ENCODE results near the gene SNAPC4. TPM values are rescaled to one million over a fixed set of nuclear protein-coding genes. Genes with fewer than 3 reads are reported as not detected.
A peak's percentile ranks its signal among the peaks of the same experiment; 100 is the strongest.

Gene SNAPC4
- total RNA-seq, 2 experiments from 2014 or later: 9.4 to 10.8 TPM

GRCh38 chr9:136438548-136439480 lies 38.8 kb upstream of the SNAPC4 start:
- peak; percentile 59 for DNase-seq
- H3K27ac Mint-ChIP-seq: peak overlapping the region; percentile 85
- H3K36me3 Mint-ChIP-seq (ENCODE audit: low read depth): peaks cover 13% of the 10 kb centered on the region
- H3K4me3 Mint-ChIP-seq: peak overlapping the region; percentile 82
- ChIA-PET POLR2A (no interaction called here), CTCF (interaction anchor here (0.7 to 0.8 kb wide), 2 partner anchors 15 to 32 kb away, joined by 3 read pairs; no protein-coding TSS in a partner anchor)
- peaks cover 26% of the 10 kb centered on the region for H3K4me1 Mint-ChIP-seq
- no peaks in the 10 kb centered on the region for H3K9me3 Mint-ChIP-seq
- H3K27me3 Mint-ChIP-seq: no peaks in the 10 kb centered on the region

DNA sequence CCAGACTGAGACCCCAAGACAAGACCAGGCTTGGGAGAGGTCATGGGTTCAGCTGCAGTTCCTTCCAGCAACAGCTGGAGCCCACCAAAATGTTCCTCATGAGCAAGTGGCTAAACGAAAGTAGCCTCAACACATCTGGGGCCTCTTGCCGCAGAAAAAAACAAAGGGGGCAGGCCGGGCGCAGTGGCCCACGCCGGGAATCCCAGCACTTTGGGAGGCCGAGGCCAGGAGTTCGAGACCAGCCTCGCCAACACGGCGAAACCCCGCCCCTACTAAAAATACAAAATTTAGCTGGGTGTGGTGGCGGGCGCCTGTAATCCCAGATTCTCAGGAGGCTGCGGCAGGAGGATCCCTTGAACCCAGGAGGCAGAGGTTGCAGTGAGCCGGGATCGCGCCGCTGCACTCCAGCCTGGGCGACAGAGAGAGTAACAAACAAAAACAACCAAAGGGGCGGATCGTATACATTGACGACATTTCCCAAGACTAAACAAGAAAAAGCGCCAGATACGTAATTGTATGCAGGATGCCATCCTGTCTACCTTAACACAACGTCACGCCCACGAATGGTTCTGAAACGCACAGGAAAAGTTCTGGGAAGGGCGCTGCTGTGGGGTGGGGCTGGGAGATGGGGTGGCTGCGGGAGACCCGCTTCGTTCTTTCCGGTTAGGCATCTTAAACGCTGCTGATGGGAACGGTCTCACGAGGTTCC lies 38.0 kb upstream of the SNAPC4 start:
- DNase-seq: peak; percentile 12
- Mint-ChIP-seq H3K27me3 (no peaks in the 10 kb centered on the region), H3K4me1 (peaks cover 26% of the 10 kb centered on the region), H3K9me3 (no peaks in the 10 kb centered on the region), H3K36me3 (ENCODE audit: low read depth) (peaks cover 9% of the 10 kb centered on the region), H3K27ac (peak overlapping the region; percentile 85), H3K4me3 (peak overlapping the region; percentile 82)
- POLR2A ChIA-PET: no interaction called here
- CTCF ChIA-PET: interaction anchor here (0.7 kb wide), 1 partner anchor 15 kb away, joined by 3 read pairs; no protein-coding TSS in a partner anchor

DNA sequence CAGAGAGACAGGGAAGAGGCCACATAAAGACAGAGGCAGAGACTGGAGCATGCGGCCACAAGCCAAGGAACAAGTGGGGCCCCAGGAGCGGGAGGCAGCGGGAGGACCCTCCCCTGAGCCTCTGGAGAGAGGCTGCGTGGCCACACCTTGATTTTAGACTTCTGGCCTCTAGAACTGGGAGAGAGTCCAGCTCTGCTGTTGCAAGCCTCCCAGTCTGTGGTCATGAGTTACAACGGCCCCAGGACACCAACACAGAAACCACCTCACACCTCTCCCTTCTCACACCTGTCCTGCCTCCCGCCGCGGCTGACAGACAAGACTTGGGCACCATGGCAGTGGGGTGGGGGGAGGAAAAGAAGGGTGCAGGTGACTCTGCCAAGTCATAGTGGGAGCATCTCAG lies 37.5 kb upstream of the SNAPC4 start:
- Mint-ChIP-seq H3K27ac (peak overlapping the region; percentile 13), H3K9me3 (no peaks in the 10 kb centered on the region), H3K4me3 (peak overlapping the region; percentile 82), H3K27me3 (no peaks in the 10 kb centered on the region), H3K36me3 (ENCODE audit: low read depth) (peaks cover 3% of the 10 kb centered on the region), H3K4me1 (peaks cover 26% of the 10 kb centered on the region)
- ChIA-PET POLR2A (no interaction called here), CTCF (interaction anchor here (1.4 kb wide), 1 partner anchor 13 kb away, joined by 4 read pairs; no protein-coding TSS in a partner anchor)
- DNase-seq: no peak

GRCh38 chr9:136436055-136436634 lies 36.2 kb upstream of the SNAPC4 start:
- Mint-ChIP-seq H3K27ac (no peak overlapping the region), H3K27me3 (no peaks in the 10 kb centered on the region), H3K4me1 (peaks cover 26% of the 10 kb centered on the region), H3K9me3 (no peaks in the 10 kb centered on the region), H3K36me3 (ENCODE audit: low read depth) (no peaks in the 10 kb centered on the region), H3K4me3 (no peak overlapping the region)
- ChIA-PET CTCF (interaction anchor here (1.4 kb wide), 1 partner anchor 12 kb away, joined by 4 read pairs; no protein-coding TSS in a partner anchor), POLR2A (no interaction called here)
- no peak for DNase-seq

DNA sequence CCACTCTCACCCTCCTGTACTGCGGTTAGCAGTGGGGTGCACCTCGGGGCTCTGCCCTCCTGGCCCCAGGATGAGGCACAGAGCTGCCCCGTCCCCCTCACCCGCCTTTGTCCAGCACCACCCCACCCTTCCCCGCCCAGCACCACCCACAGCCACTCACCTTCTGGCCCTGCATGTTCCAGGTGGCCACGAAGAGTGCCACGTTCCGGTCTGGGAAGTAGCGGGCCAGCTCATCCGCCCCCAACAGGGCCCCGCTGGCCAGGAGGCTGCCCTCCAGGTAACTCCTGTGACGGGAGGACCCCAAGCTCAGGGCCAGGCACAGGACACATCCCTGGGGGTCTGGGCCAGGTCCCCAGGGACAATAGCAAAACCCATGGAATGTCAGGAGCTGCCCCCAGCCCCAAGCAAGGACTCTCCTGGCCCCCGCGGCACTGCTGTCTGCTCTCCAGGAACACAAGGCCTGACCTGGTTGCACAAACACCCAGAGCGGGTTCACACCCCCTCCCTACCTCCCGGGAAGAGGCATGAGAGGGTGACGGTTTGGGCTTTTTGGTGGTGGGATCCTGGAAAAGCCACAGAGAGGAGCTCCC lies 34.7 kb upstream of the SNAPC4 start:
- ChIA-PET CTCF (interaction anchor here (1.0 kb wide), 1 partner anchor 9 kb away, joined by 3 read pairs; no protein-coding TSS in a partner anchor), POLR2A (no interaction called here)
- no peak for DNase-seq
- H3K4me3 Mint-ChIP-seq: no peak overlapping the region
- H3K27ac Mint-ChIP-seq: no peak overlapping the region
- H3K27me3 Mint-ChIP-seq: no peaks in the 10 kb centered on the region
- H3K36me3 Mint-ChIP-seq (ENCODE audit: low read depth): no peaks in the 10 kb centered on the region
- peaks cover 22% of the 10 kb centered on the region for H3K4me1 Mint-ChIP-seq
- H3K9me3 Mint-ChIP-seq: no peaks in the 10 kb centered on the region

DNA sequence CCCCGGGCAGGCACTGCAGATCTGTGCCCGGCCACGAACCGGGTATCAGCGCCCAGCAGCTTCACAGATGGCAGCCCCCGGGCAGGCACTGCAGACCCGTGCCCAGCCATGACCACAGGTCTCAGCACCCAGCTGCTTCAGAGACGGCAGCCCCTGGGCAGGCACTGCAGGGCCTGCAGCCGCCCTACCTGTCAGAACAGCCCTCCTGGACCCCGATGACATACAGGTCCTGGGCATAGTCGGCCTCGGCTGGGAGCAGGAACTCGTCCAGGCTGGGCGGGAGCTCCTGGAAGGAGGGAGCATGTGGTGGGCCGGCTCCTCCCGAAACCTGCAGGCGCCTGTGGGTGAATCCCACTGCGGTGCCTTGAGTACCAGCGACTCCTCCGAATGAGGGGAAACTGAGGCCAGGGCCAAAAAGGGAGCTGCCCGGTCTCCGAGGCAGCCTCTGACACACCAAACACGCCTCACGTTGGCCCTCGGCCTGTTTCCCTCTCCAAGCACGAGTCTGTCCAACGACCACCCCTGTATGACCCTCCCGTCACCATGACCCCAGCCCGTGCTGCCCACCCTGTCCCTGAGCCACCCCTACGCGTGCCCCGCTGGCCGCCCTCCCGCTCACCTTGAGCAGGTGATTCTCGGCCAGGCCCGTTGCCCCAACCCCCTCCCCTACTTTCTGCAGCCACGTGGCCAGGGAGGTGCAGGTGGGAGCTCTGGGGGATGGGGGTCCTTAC lies 34.0 kb upstream of the SNAPC4 start:
- ChIA-PET POLR2A (no interaction called here), CTCF (no interaction called here)
- Mint-ChIP-seq H3K9me3 (no peaks in the 10 kb centered on the region), H3K4me3 (no peak overlapping the region), H3K27ac (no peak overlapping the region), H3K4me1 (peaks cover 22% of the 10 kb centered on the region), H3K36me3 (ENCODE audit: low read depth) (peaks cover 3% of the 10 kb centered on the region), H3K27me3 (no peaks in the 10 kb centered on the region)
- DNase-seq: no peak

GRCh38 chr9:136433043-136433715 lies 33.2 kb upstream of the SNAPC4 start:
- ChIA-PET CTCF (no interaction called here), POLR2A (no interaction called here)
- Mint-ChIP-seq H3K4me1 (peaks cover 19% of the 10 kb centered on the region), H3K36me3 (ENCODE audit: low read depth) (peaks cover 6% of the 10 kb centered on the region), H3K4me3 (no peak overlapping the region), H3K9me3 (no peaks in the 10 kb centered on the region), H3K27me3 (no peaks in the 10 kb centered on the region), H3K27ac (no peak overlapping the region)
- DNase-seq: no peak

- ChIA-PET POLR2A (no interaction called here), CTCF (no interaction called here)
These were observed 32.6 kb upstream of the SNAPC4 start for GRCh38 chr9:136432591-136432990.

DNA sequence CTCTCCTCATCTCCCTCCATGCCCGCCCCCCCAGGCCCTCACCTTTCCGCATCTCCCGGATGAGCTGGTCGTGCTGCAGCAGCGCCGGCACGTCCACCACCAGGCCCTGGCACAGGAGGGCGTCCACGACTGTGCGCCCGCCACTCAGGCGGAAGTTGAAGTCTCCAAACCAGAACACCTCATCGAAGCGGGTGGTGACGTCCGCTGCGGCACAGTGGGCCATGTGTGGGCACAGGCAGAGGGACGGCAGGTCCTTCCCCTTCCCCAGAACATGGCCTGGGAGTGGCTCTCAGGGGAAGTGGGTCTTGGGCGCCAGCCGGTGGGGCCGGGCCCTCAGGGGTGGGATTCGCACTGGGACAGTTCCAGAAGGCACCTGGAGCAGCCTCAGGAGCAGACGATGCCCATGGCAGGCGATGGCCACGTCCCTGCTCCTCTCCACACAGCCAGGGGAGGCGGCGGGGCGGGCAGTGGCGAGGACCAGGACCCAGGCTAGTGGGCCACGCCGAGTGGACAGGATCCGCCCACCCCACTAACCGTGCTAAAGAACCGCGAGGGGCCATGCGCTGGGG lies 31.9 kb upstream of the SNAPC4 start:
- H3K4me1 Mint-ChIP-seq: peaks cover 7% of the 10 kb centered on the region
- CTCF ChIA-PET: no interaction called here
- POLR2A ChIA-PET: no interaction called here
- H3K27me3 Mint-ChIP-seq: no peaks in the 10 kb centered on the region
- no peak overlapping the region for H3K4me3 Mint-ChIP-seq
- no peak for DNase-seq
- no peaks in the 10 kb centered on the region for H3K9me3 Mint-ChIP-seq
- H3K27ac Mint-ChIP-seq: no peak overlapping the region
- H3K36me3 Mint-ChIP-seq (ENCODE audit: low read depth): peaks cover 8% of the 10 kb centered on the region

More at GRCh38 chr9:136432591-136432990, 32.6 kb upstream of the SNAPC4 start:
- peaks cover 15% of the 10 kb centered on the region for H3K4me1 Mint-ChIP-seq
- H3K36me3 Mint-ChIP-seq (ENCODE audit: low read depth): peaks cover 6% of the 10 kb centered on the region
- DNase-seq: no peak
- H3K4me3 Mint-ChIP-seq: no peak overlapping the region
- H3K27me3 Mint-ChIP-seq: no peaks in the 10 kb centered on the region
- H3K27ac Mint-ChIP-seq: no peak overlapping the region
- H3K9me3 Mint-ChIP-seq: no peaks in the 10 kb centered on the region

GRCh38 chr9:136430588-136431234 lies 30.7 kb upstream of the SNAPC4 start:
- Mint-ChIP-seq H3K4me1 (no peaks in the 10 kb centered on the region), H3K27ac (no peak overlapping the region), H3K36me3 (ENCODE audit: low read depth) (peaks cover 12% of the 10 kb centered on the region), H3K4me3 (no peak overlapping the region), H3K9me3 (no peaks in the 10 kb centered on the region), H3K27me3 (no peaks in the 10 kb centered on the region)
- no peak for DNase-seq
- CTCF ChIA-PET: no interaction called here
- POLR2A ChIA-PET: no interaction called here

DNA sequence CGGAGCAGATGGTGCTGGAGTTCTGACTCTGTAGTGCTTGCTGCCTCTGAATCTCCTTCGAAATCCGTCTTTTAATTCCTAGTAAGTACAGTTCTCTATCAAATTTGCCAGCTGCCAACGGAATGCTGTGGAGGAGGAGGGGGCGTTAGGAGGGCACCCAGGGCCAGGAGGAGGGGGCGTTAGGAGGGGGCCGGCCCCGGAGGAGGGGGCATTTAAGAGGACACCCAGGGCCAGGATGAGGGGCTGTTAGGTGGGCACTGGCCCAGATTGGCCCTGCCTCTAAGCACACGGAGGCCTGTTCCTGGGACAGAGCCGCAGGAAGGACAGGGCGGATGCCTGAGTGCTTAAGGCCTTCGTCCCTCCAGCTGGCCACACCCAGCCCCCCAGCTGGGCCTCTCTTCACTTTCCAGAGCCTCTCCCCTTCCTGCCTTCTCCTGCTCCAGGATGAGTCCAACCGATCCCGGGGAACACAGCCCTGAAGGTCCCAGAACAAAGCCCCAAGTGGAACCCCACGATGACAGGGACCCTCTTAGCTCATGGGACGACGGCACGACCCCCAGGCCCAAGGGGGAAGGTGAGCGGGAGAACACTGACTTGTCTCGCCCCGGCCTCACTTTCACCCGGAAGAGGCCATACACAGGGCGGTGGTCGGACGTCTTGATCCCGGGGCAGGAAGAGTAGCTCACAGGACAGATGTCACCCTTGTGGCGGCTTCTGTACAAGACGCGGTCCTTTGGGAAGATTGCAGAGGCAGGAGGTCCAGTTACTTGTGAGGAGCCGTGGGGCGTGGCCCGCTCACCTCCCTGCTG lies 29.9 kb upstream of the SNAPC4 start:
- Mint-ChIP-seq H3K36me3 (ENCODE audit: low read depth) (peaks cover 14% of the 10 kb centered on the region), H3K27ac (no peak overlapping the region), H3K27me3 (no peaks in the 10 kb centered on the region), H3K4me1 (no peaks in the 10 kb centered on the region), H3K9me3 (no peaks in the 10 kb centered on the region), H3K4me3 (no peak overlapping the region)
- POLR2A ChIA-PET: no interaction called here
- no peak for DNase-seq
- CTCF ChIA-PET: interaction anchor here (0.6 kb wide), 2 partner anchors 21 to 29 kb away, joined by 3 to 4 read pairs; no protein-coding TSS in a partner anchor

All from activated CD4-positive, alpha-beta T cell treated with anti-CD3 and anti-CD28 coated beads, Interleukin-2, amount 10 ng/mL, durations not matched to agents 7 days and 5 days (primary cell).